Naive thymus-derived CD4-positive, alpha-beta T cell (primary cell): ENCODE data around the gene C2CD2. TPM values are rescaled to one million over a fixed set of nuclear protein-coding genes. Genes with fewer than 3 reads are reported as not detected.

Experiments
- ATAC-seq: fragments of 150-1000 bp; cut with Tn5 transposase; 2 replicates; pipeline ENCODE4 v1.10.0; 2021; ENCODE audit warnings: mild to moderate bottlenecking, moderate library complexity
- CTCF ChIA-PET: fragments of 350-600 bp; sonication (Branson Sonifier 250); formaldehyde crosslinking; loops from one replicate; lab custom pipeline; 2021; ENCODE audit warnings: antibody characterized with exemption; lab: Charles Lee
- POLR2A ChIA-PET: fragments of 350-600 bp; sonication (Branson Sonifier 250); formaldehyde crosslinking; loops from one replicate; lab custom pipeline; 2021; ENCODE audit warnings: antibody characterized with exemption, inconsistent platforms; lab: Charles Lee
- DNase-seq, 9 donors: peaks; one replicate each; pipeline versions ENCODE4 v3.0.0 to v3.0.0-alpha.2; 2020 to 2022; ENCODE audit warnings: mixed read lengths in 1 of 9
- H3K27ac ChIP-seq: one replicate; pipeline ENCODE4 v1.7.0; 2013; ENCODE audit warnings: mild to moderate bottlenecking, low read depth, low read length, moderate library complexity
- H3K27me3 ChIP-seq, 2 donors: one replicate each; pipeline ENCODE4 v1.7.0; 2013; ENCODE audit warnings: low read length in 2 of 2, mild to moderate bottlenecking in 2 of 2, moderate library complexity in 2 of 2; ENCODE audit not compliant: control insufficient read depth in 2 of 2, insufficient read depth in 2 of 2
- H3K36me3 ChIP-seq, 3 experiments: 1 replicate in 2 of 3; 2 replicates in 1 of 3; pipeline ENCODE4 v1.7.0; 2013; ENCODE audit warnings: low read length in 3 of 3, mild to moderate bottlenecking in 3 of 3, moderate library complexity in 1 of 3; ENCODE audit not compliant: insufficient read depth in 3 of 3, control insufficient read depth in 2 of 3
- H3K4me1 ChIP-seq, 2 donors: one replicate each; pipeline ENCODE4 v1.7.0; 2013; ENCODE audit warnings: low read length in 2 of 2, mild to moderate bottlenecking in 2 of 2, moderate library complexity in 1 of 2; ENCODE audit not compliant: control insufficient read depth in 2 of 2, insufficient read depth in 2 of 2
- H3K4me3 ChIP-seq: 2 replicates; pipeline ENCODE4 v1.7.0; 2013; ENCODE audit warnings: mild to moderate bottlenecking, low read length
- H3K9me3 ChIP-seq, 3 experiments: 1 replicate in 2 of 3; 2 replicates in 1 of 3; pipeline ENCODE4 v1.7.0; 2013; ENCODE audit warnings: low read length in 3 of 3; ENCODE audit not compliant: control insufficient read depth in 2 of 3
- H3K27ac Mint-ChIP-seq, 9 donors: one replicate each; pipeline ENCODE4 v1.8.0; 2020 to 2022; ENCODE audit warnings: mixed read lengths in 9 of 9, mild to moderate bottlenecking in 8 of 9, moderate library complexity in 5 of 9, inconsistent platforms in 2 of 9
- H3K27me3 Mint-ChIP-seq, 5 donors: one replicate each; pipeline ENCODE4 v1.8.0; 2021 to 2022; ENCODE audit warnings: mixed read lengths in 5 of 5, mild to moderate bottlenecking in 1 of 5
- H3K36me3 Mint-ChIP-seq, 5 donors: one replicate each; pipeline ENCODE4 v1.8.0; 2020 to 2022; ENCODE audit warnings: mixed read lengths in 5 of 5, mild to moderate bottlenecking in 3 of 5, inconsistent platforms in 1 of 5
- H3K4me1 Mint-ChIP-seq, 7 donors: one replicate each; pipeline ENCODE4 v1.8.0; 2020 to 2022; ENCODE audit warnings: mixed read lengths in 7 of 7, mild to moderate bottlenecking in 3 of 7, inconsistent platforms in 1 of 7
- H3K4me3 Mint-ChIP-seq, 10 donors: one replicate each; pipeline ENCODE4 v1.8.0; 2020 to 2022; ENCODE audit warnings: mild to moderate bottlenecking in 10 of 10, mixed read lengths in 10 of 10, moderate library complexity in 6 of 10, inconsistent platforms in 2 of 10
- H3K9me3 Mint-ChIP-seq, 11 donors: one replicate each; pipeline ENCODE4 v1.8.0; 2020 to 2022; ENCODE audit warnings: mixed read lengths in 11 of 11, mild to moderate bottlenecking in 4 of 11, inconsistent platforms in 1 of 11, moderate library complexity in 1 of 11
- intact Hi-C, 2 donors: fragments of 100-400 bp; cut with micrococcal nuclease; formaldehyde crosslinking; loops; one replicate each; pipeline ENCODE4 v1.15.1; 2023
- polyA plus RNA-seq, 2 donors: library from polyadenylated mRNA; unstranded; fragments of 300-500 nt; fragmentation: Illumina TruSeq; gene quantifications; one replicate each; pipeline ENCODE4 v1.2.3, GENCODE V29; 2021
- total RNA-seq, 6 experiments: library from RNA in 5 of 6; stranded (reverse) in 5 of 6; gene quantifications; 1 replicate in 5 of 6; 2 replicates in 1 of 6; pipeline ENCODE4 v1.2.3 and lab custom pipeline; 2021 to 2026

The C2CD2 gene
- total and polyA plus RNA-seq, 7 experiments from 2014 or later: 2.8 to 14.8 (median 10.0) TPM

DNA sequence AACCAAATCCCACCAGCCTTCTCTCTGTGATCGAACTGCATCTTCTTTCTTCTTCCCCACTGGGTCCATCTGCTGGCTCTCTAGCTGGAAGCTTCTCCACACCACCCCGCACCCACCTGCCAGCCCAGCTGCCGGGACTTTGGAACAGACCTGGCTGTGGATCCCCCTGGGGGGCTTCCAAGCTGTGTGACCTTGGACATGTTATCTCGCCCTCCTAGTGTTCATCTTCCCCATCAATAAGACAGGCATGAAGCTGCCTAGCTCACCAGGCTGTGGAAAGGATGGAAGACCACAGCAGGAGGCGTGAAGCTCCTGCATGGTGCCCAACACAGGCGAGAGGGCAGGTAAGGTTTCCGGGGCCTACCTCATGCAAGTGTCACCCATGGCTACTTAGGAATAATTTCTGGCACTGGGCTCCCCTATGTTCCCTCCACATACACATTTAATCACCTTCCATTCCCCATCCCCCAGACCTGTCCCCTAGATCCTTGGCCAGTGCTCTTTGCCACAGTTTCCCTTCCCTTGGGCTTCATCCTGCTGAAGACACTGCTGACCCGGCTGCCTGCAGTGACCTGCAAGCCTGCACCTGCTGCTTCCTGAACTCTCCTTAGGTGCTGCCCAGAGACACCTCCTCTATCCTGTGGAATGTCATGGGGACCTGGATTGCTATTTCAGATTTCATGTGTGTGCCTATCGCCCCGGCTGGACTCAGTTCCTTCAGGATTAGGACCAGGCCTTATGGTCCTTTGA, 13.2 kb upstream of the C2CD2 start:
- Histone ChIP-seq H3K27ac (no peak overlapping the region), H3K9me3 (no peaks in the 10 kb centered on the region), H3K36me3 (no peaks in the 10 kb centered on the region), H3K4me1 (no peaks in the 10 kb centered on the region), H3K4me3 (no peak overlapping the region), H3K27me3 (no peaks in the 10 kb centered on the region)
- ATAC-seq: no peak
- no peak for DNase-seq
- H3K36me3 Mint-ChIP-seq: no peaks in the 10 kb centered on the region
- H3K4me3 Mint-ChIP-seq: no peak overlapping the region
- no peak overlapping the region for H3K27ac Mint-ChIP-seq
- H3K27me3 Mint-ChIP-seq: peaks cover 0 to 8% (median 0%) of the 10 kb centered on the region in 5 donors
- ChIA-PET CTCF (no interaction called here), POLR2A (no interaction called here)
- H3K4me1 Mint-ChIP-seq: peaks cover 0 to 1% (median 0%) of the 10 kb centered on the region in 7 donors
- intact Hi-C loops: no loop called here
- peaks cover 0 to 4% (median 0%) of the 10 kb centered on the region in 11 donors for H3K9me3 Mint-ChIP-seq

DNA sequence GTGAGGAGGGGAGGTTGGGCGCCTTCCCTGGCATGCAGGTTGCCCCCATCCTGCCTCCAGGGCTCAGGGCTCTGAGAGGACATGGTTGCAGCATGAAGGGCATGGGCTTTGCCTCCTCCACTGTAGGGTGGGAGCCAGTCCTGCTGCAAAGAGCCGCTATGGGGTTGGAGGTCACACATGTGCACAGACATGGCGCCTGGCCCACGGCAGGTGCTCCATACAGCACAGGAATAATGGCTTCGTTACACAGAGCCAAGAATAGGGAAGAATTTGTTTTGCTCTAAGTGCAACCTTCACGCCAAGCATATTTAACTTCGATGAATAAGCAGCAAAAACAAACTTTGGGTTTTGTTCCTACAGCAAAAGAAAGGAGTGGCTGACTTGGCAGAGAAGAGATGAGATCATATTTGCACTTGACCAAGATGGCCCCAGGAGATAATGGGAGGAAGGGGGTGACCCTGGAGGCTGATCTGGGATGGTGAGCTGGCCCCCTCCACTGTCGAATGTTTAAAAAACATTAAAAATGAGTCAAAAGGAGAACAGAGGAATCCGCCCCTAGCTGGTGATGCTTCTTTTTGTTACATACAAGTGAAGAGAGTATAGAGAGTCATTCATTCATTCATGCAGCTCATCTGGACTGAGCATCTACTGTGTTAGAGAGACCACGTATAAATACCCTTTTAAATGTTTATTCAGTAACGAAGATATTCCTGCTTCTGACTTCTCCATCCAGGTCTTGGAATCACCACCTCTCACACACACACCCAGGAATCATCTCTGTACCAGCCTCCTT, 12.4 kb upstream of the C2CD2 start:
- H3K4me3 ChIP-seq: no peak overlapping the region
- H3K9me3 Mint-ChIP-seq: peaks cover 0 to 4% (median 0%) of the 10 kb centered on the region in 11 donors
- no peak overlapping the region for H3K27ac Mint-ChIP-seq
- no peaks in the 10 kb centered on the region for H3K27me3 ChIP-seq
- no peaks in the 10 kb centered on the region for H3K36me3 ChIP-seq
- no peak for ATAC-seq
- H3K9me3 ChIP-seq: no peaks in the 10 kb centered on the region
- CTCF ChIA-PET: no interaction called here
- peaks cover 0 to 13% (median 5%) of the 10 kb centered on the region in 5 donors for H3K27me3 Mint-ChIP-seq
- no peak overlapping the region for H3K27ac ChIP-seq
- H3K4me1 ChIP-seq: no peaks in the 10 kb centered on the region
- H3K4me1 Mint-ChIP-seq: peaks cover 0 to 9% (median 4%) of the 10 kb centered on the region in 7 donors
- POLR2A ChIA-PET: no interaction called here
- intact Hi-C loops: no loop called here
- H3K36me3 Mint-ChIP-seq: no peaks in the 10 kb centered on the region
- H3K4me3 Mint-ChIP-seq: no peak overlapping the region
- DNase-seq: no peak

DNA sequence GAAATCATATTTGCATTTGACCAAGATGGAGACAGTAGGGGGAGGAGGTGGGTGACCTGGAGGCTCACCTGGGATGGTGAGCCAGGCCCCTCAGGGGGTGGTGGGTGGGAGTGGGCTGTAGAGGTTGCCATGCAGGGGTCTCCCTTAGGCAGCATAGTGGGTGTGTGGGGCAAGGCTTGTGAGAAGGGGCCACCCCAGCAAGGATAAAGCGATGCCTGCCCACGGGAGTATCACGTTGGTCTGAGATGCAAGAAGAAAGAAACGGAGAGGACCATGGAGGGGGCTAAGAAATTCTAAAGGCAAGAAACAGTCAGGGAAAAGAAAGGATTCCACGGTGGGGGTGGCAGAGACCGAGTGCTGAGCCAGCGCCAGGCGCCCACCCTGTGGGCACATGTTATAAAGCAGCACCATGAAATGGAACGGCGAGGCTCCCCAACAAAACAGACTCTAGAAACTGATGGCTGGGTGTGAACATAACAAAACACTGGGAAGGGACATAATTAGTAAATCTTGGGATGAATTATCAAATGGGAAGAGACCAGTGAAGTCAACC, 11.7 kb upstream of the C2CD2 start:
- no peaks in the 10 kb centered on the region for H3K4me1 ChIP-seq
- DNase-seq: no peak
- peaks cover 0 to 4% (median 0%) of the 10 kb centered on the region in 11 donors for H3K9me3 Mint-ChIP-seq
- no peak for ATAC-seq
- H3K4me1 Mint-ChIP-seq: peaks cover 0 to 10% (median 5%) of the 10 kb centered on the region in 7 donors
- no peak overlapping the region for H3K27ac Mint-ChIP-seq
- H3K4me3 ChIP-seq: no peak overlapping the region
- no peak overlapping the region for H3K4me3 Mint-ChIP-seq
- no peaks in the 10 kb centered on the region for H3K9me3 ChIP-seq
- no peak overlapping the region for H3K27ac ChIP-seq
- H3K27me3 Mint-ChIP-seq: peaks cover 0 to 15% (median 6%) of the 10 kb centered on the region in 5 donors
- ChIA-PET CTCF (no interaction called here), POLR2A (no interaction called here)
- H3K36me3 ChIP-seq: no peaks in the 10 kb centered on the region
- H3K27me3 ChIP-seq: no peaks in the 10 kb centered on the region
- intact Hi-C loops: no loop called here
- no peaks in the 10 kb centered on the region for H3K36me3 Mint-ChIP-seq

DNA sequence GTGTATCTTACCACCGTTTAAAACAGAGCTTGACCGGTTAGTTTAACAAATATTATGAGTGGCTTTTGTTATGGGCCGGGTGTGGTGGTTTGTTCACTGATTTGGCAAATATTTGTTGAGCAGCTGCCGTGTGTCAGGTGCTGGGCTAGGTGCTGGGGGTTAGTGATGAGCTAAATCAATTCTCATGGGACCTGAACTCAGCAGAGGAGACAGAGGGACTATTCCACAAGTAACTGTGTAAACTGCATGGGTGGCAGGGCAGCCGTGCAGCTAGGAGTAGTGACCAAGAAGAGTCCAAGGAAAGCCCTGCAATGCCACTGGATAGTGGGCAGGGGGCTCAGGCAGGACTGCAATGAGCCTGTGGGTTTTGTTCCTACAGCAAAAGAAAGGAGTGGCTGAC, 11.2 kb upstream of the C2CD2 start:
- no peak for DNase-seq
- intact Hi-C loops: no loop called here
- Mint-ChIP-seq H3K27me3 (peaks cover 0 to 15% (median 6%) of the 10 kb centered on the region in 5 donors), H3K36me3 (no peaks in the 10 kb centered on the region), H3K4me3 (no peak overlapping the region), H3K27ac (no peak overlapping the region), H3K9me3 (peaks cover 0 to 4% (median 0%) of the 10 kb centered on the region in 11 donors), H3K4me1 (peaks cover 0 to 10% (median 5%) of the 10 kb centered on the region in 7 donors)
- H3K9me3 ChIP-seq: no peaks in the 10 kb centered on the region
- no peaks in the 10 kb centered on the region for H3K27me3 ChIP-seq
- no peak overlapping the region for H3K4me3 ChIP-seq
- ChIA-PET CTCF (no interaction called here), POLR2A (no interaction called here)
- ATAC-seq: no peak
- no peaks in the 10 kb centered on the region for H3K36me3 ChIP-seq
- H3K4me1 ChIP-seq: no peaks in the 10 kb centered on the region
- no peak overlapping the region for H3K27ac ChIP-seq

DNA sequence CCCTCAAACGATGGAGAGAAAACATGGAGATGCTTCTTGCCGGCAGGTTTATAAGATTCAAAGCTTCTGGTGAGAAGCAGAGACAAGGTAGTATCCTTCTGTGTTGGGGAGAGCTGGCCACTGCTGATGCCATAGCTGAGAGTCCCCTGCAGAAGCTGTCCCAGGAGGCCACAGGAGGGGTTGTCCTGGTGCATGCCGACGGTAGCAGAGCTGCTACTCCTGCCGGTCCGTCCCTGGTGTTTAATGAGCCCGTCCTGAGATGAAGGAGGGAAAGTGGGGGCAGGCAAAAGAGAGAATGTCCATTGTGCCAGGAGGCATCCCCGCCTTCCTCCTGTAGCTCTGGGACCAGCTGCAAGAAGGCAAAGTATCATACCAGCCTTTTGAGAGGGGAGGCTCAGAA, 10.4 kb upstream of the C2CD2 start:
- no peaks in the 10 kb centered on the region for H3K36me3 ChIP-seq
- H3K36me3 Mint-ChIP-seq: no peaks in the 10 kb centered on the region
- DNase-seq (no peak), ATAC-seq (no peak)
- no peaks in the 10 kb centered on the region for H3K27me3 ChIP-seq
- H3K4me3 ChIP-seq: no peak overlapping the region
- ChIA-PET CTCF (no interaction called here), POLR2A (no interaction called here)
- no peak overlapping the region for H3K27ac ChIP-seq
- no peak overlapping the region for H3K4me3 Mint-ChIP-seq
- H3K9me3 Mint-ChIP-seq: peaks cover 0 to 4% (median 0%) of the 10 kb centered on the region in 11 donors
- H3K27ac Mint-ChIP-seq: no peak overlapping the region
- H3K4me1 ChIP-seq: no peaks in the 10 kb centered on the region
- intact Hi-C loops: no loop called here
- no peaks in the 10 kb centered on the region for H3K9me3 ChIP-seq
- peaks cover 0 to 10% (median 5%) of the 10 kb centered on the region in 7 donors for H3K4me1 Mint-ChIP-seq
- H3K27me3 Mint-ChIP-seq: peaks cover 0 to 15% (median 6%) of the 10 kb centered on the region in 5 donors

DNA sequence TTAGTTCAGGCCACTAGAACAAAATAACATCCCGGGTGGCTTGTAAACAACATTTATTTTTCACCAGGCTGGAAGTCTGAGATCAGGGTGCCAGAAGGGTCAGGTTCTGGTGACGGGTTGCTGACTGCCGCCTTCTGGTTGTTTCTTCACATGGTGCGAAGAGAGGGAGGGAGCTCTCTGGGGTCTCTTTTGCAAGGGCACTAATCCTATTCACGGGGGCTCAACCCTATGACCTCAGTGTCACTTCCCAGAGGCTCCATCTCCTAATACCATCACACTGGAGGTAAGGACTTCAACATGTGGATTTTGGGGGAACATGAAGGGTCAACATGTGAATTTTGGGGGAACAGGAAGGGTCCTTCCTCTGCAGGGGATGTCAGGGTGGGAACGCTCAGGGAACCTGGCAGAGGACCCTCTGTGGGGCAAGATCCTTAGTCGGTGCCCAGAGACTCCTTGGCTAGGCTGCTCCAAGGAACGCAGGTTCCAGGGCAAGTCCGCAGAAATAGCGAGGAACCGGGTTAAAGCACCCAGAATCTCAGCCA, 8.7 kb upstream of the C2CD2 start:
- H3K4me1 ChIP-seq: no peaks in the 10 kb centered on the region
- intact Hi-C loops: no loop called here
- no peaks in the 10 kb centered on the region for H3K9me3 ChIP-seq
- H3K27ac ChIP-seq: no peak overlapping the region
- peaks cover 0 to 10% (median 5%) of the 10 kb centered on the region in 7 donors for H3K4me1 Mint-ChIP-seq
- H3K27me3 ChIP-seq: no peaks in the 10 kb centered on the region
- POLR2A ChIA-PET: no interaction called here
- H3K4me3 ChIP-seq: no peak overlapping the region
- no peak overlapping the region for H3K27ac Mint-ChIP-seq
- ATAC-seq (no peak), DNase-seq (no peak)
- H3K4me3 Mint-ChIP-seq: no peak overlapping the region
- CTCF ChIA-PET: no interaction called here
- H3K36me3 Mint-ChIP-seq: no peaks in the 10 kb centered on the region
- H3K36me3 ChIP-seq: no peaks in the 10 kb centered on the region
- peaks cover 0 to 4% (median 0%) of the 10 kb centered on the region in 11 donors for H3K9me3 Mint-ChIP-seq
- H3K27me3 Mint-ChIP-seq: peaks cover 0 to 15% (median 6%) of the 10 kb centered on the region in 5 donors
